GM12865 (cell line): Measurements from ENCODE around the gene NUDT12.

Experiments
- DNase-seq: peaks from one replicate; pipeline ENCODE4 v3.0.0; 2010; ENCODE audit warnings: low read depth
- H3K4me3 ChIP-seq: 2 replicates; pipeline ENCODE4 v1.5.1; 2011; ENCODE audit warnings: mild to moderate bottlenecking, low read depth, low read length, control low read depth
- CTCF ChIP-seq: IDR thresholded peaks from 2 replicates; pipeline ENCODE4 v1.5.1; 2011; ENCODE audit warnings: low read length, control low read depth, low read depth, inconsistent platforms; ENCODE audit not compliant: insufficient read depth; ENCODE audit errors: missing control alignments

NUDT12 gene

GRCh38 chr5:103512500-103512899, 50.1 kb downstream of the NUDT12 start:
- H3K4me3 ChIP-seq, result no peak overlapping the region
- DNase-seq, result no peak
- TF ChIP-seq CTCF, result no peak

DNA sequence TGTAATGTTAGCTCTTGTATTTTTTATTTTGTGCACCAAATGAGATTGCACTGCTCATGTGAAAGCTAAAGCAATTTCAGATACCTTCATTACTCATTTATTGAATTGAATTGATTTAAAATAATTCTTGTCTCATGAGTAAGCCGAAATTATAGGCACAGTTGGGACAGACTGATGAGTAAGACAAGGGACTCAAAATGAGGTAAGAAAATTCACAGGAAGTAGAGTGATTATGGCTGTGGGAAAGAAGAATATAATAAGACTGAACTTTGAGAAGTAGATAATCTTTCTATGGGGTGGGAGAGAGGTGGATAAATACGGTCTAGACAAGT, 51.1 kb downstream of the NUDT12 start:
- TF ChIP-seq CTCF, result no peak
- H3K4me3 ChIP-seq, result no peak overlapping the region
- no peak for DNase-seq

DNA sequence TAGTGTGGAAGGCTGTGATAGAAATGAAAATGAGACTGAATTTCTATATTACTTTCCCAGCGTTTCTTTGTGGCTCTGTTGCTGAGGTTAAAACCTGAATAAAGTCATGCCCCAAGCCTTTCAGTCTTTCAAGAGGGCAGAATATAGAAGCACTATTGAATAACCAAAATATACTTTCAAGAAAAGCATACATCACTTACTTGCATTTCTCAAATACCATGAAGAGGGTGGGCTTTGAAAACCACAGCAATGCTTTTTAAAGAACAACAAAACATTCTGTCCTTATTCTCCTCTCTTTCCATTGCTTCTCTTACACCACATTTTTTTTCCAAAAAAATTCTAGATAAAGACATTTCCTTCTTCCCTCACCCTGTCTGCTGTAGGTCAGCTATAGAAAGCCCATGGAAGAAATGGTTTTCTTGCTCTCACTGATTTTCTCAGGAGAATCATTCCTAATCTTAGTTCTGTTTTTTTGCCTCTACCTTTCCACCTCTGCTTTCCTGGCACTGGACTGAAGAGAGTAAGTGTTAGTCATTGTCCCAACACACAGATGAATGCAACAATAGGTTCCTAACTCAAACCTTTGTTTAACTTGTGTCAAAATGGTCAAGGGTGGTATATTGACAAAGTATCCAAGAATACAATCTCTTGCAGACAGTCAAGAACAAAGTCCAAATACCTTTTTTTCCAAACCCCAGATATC, 51.6 kb downstream of the NUDT12 start:
- DNase-seq, result no peak
- H3K4me3 ChIP-seq, result no peak overlapping the region
- no peak for TF ChIP-seq CTCF

- DNase-seq, result no peak
- no peak for TF ChIP-seq CTCF
Observed at GRCh38 chr5:103505581-103506305, 56.8 kb downstream of the NUDT12 start.

GRCh38 chr5:103503066-103503465, 59.5 kb downstream of the NUDT12 start:
- H3K4me3 ChIP-seq, result no peak overlapping the region
- no peak for DNase-seq
- no peak for TF ChIP-seq CTCF

More at GRCh38 chr5:103505581-103506305, 56.8 kb downstream of the NUDT12 start:
- no peak overlapping the region for H3K4me3 ChIP-seq

DNA sequence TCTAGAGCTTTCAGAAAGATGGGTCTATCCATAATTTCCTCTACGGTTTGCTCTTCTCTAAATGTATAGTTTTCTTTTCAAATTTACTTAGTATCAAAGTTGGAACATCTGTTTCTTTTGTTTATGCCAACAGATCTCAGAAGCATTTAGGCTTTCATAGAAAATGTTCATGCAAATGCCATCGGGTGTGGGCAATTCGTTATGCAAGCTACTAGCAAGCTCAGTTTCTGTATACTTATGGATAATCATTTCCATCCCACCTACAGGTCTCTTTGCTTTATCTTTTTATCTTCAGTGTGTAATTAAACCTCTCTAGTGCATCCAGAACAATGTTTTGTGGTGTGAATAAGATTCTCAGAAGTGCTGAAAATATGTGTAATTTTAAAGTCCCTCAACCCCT, 59.9 kb downstream of the NUDT12 start:
- no peak for TF ChIP-seq CTCF
- no peak overlapping the region for H3K4me3 ChIP-seq
- DNase-seq, result no peak
